Spleen (tissue), 11 donors: Measurements from ENCODE around the gene EIF4EBP2. TPM values are rescaled to one million over a fixed set of nuclear protein-coding genes. Genes with fewer than 3 reads are reported as not detected.

ENCODE experiments used
- DNase-seq: peaks from one replicate; pipeline ENCODE4 v3.0.0-alpha.2; 2020
- H3K27ac ChIP-seq, 8 donors: fragments of 200-600 bp; sonication (generic) in 7 of 8; 1 replicate in 4 of 8; 2 replicates in 4 of 8; pipeline versions ENCODE4 v1.5.0 to v1.8.0; 2016 to 2021; ENCODE audit warnings: inconsistent platforms in 4 of 8, mild to moderate bottlenecking in 4 of 8, moderate library complexity in 1 of 8
- H3K27me3 ChIP-seq, 7 donors: fragments of 200-600 bp; sonication (generic) in 6 of 7; replicated peaks in 1 of 7; 1 replicate in 4 of 7; 2 replicates in 3 of 7; pipeline versions ENCODE4 v1.5.0 to v1.8.0; 2016 to 2021; ENCODE audit warnings: inconsistent platforms in 3 of 7, mild to moderate bottlenecking in 1 of 7
- H3K36me3 ChIP-seq, 6 donors: fragments of 200-600 bp; sonication (generic) in 5 of 6; 1 replicate in 4 of 6; 2 replicates in 2 of 6; pipeline versions ENCODE4 v1.5.0 to v1.8.0; 2016 to 2021; ENCODE audit warnings: inconsistent platforms in 2 of 6
- H3K4me1 ChIP-seq, 6 donors: fragments of 200-600 bp; sonication (generic) in 5 of 6; 1 replicate in 3 of 6; 2 replicates in 3 of 6; pipeline versions ENCODE4 v1.5.0 to v1.8.0; 2016 to 2021; ENCODE audit warnings: inconsistent platforms in 3 of 6
- H3K4me3 ChIP-seq, 8 donors: fragments of 200-600 bp; sonication (generic) in 7 of 8; 1 replicate in 4 of 8; 2 replicates in 4 of 8; pipeline versions ENCODE4 v1.5.0 to v1.8.0; 2016 to 2021; ENCODE audit warnings: inconsistent platforms in 4 of 8, mild to moderate bottlenecking in 4 of 8, moderate library complexity in 2 of 8
- H3K9me3 ChIP-seq, 8 donors: fragments of 200-600 bp; sonication (generic) in 7 of 8; 1 replicate in 4 of 8; 2 replicates in 4 of 8; pipeline versions ENCODE4 v1.5.0 to v1.8.0; 2016 to 2021; ENCODE audit warnings: inconsistent platforms in 4 of 8
- POLR2A ChIP-seq, 3 donors: fragments of 450-650 bp; IDR thresholded peaks; one replicate each; pipeline ENCODE4 v1.5.1; 2017; ENCODE audit warnings: antibody characterized with exemption in 3 of 3, mild to moderate bottlenecking in 1 of 3
- POLR2AphosphoS5 ChIP-seq, 3 donors: sonication (generic); formaldehyde crosslinking; IDR thresholded peaks; one replicate each; pipeline ENCODE4 v1.5.1; 2017; ENCODE audit warnings: antibody characterized with exemption in 3 of 3
- WGBS, 5 donors: extraction: QIAGEN DNeasy Blood & Tissue Kit in 3 of 5; methylation state at CpG; one replicate each; pipeline versions ENCODE4 v1.1.5 to v1.1.7; 2013 to 2018; 5-methylcytosine and 5-hydroxymethylcytosine counted together
- intact Hi-C: fragments of 100-400 bp; cut with DNase I; formaldehyde crosslinking; loops from one replicate; pipeline ENCODE4 v1.15.0; 2023; ENCODE audit warnings: low total_unique reads
- polyA plus RNA-seq, 3 donors: library from polyadenylated mRNA; stranded (reverse); fragments of 200-250 nt; gene quantifications; one replicate each; pipeline ENCODE4 v1.2.1, GENCODE V29; 2013
- total RNA-seq, 7 donors: library from RNA; depleted of rRNA in 3 of 7; stranded (reverse); fragments of >200 nt in 3 of 7; fragmentation: NEBNext Ultra II Directional in 4 of 7; extraction: Animal tissue kit (Norgen Biotek cat#: 25700) in 4 of 7; gene quantifications; one replicate each; pipeline versions ENCODE4 v1.1.0 to v1.2.1, GENCODE V29; 2016 to 2021
- TF ChIP-seq, protein P1 (sequence below), 11 experiments: fragments of 200-600 bp in 7 of 11; fragments of 450-650 bp in 4 of 11; sonication (generic) in 4 of 11; IDR thresholded peaks in 8 of 11; conservative IDR thresholded peaks in 3 of 11; 1 replicate in 7 of 11; 2 replicates in 4 of 11; pipeline versions ENCODE4 v1.4.0 to v1.8.0; 2016 to 2021; ENCODE audit warnings: antibody characterized with exemption in 11 of 11, inconsistent platforms in 4 of 11, mild to moderate bottlenecking in 1 of 11
- donor health status: healthy with polysubstance abuse.
- donor health status: DM: no; HTN: no; CAD: no; lungs with moderate emphysema.
- donor health status: DM: no; HTN: no; CAD: no.
- donor health status: Bipolar disorder and iron deficiency.
- donor health status: healthy.
- donor health status: DM: no; HTN: no; CAD: no.
- donor health status: DM: yes; HTN: yes; CAD: no.

The EIF4EBP2 gene
- total and polyA plus RNA-seq, 10 donors: 12.5 to 82.5 (median 57.5) TPM

DNA sequence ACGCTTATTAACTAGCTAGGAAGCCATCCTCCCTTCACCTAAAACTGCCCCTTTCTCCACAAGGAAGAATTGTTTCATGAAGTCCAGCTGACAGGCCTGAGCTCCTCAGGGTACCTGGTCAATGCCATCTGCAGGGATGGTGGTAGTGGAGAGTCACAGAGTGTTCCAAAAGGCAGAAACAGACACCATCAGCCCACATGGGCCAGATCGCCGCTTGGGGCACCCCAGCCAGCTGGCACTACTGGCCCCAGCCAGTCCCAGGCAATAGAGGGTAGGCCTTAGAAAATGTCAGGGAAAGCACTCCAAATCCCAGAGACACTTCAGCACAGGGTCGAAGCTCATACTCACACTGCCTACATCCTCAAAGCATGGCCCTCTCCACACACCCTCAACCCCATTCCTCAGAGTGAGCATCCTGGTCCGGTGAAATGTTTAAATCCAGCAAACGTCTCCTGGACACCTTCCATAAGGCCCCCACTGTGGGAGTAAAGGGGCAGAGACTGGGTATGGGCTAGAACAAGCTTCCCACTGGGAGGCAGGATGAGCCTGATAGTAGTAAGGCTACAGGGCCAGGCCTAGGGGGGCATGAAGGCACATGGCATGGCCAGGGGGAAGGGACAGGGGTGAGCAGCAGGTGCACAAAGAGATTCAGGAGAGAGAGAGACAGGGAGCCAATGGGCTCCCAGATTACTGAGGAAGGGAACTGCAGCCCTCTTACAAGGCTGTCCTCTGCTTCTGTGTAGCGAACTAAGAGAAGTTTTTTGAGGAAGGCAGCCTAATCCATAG lies 23.4 kb upstream of the EIF4EBP2 start:
- no peak overlapping the region for H3K4me3 ChIP-seq
- DNase-seq: no peak
- H3K9me3 ChIP-seq: peaks cover 0 to 9% (median 8%) of the 10 kb centered on the region in 8 donors
- intact Hi-C loops: no loop called here
- TF ChIP-seq, protein P1, sequence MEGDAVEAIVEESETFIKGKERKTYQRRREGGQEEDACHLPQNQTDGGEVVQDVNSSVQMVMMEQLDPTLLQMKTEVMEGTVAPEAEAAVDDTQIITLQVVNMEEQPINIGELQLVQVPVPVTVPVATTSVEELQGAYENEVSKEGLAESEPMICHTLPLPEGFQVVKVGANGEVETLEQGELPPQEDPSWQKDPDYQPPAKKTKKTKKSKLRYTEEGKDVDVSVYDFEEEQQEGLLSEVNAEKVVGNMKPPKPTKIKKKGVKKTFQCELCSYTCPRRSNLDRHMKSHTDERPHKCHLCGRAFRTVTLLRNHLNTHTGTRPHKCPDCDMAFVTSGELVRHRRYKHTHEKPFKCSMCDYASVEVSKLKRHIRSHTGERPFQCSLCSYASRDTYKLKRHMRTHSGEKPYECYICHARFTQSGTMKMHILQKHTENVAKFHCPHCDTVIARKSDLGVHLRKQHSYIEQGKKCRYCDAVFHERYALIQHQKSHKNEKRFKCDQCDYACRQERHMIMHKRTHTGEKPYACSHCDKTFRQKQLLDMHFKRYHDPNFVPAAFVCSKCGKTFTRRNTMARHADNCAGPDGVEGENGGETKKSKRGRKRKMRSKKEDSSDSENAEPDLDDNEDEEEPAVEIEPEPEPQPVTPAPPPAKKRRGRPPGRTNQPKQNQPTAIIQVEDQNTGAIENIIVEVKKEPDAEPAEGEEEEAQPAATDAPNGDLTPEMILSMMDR (IDR thresholded peaks at IDR 0.05 in 8 of 11, conservative IDR thresholded peaks at IDR 0.05 in 3 of 11): no peak
- TF ChIP-seq POLR2AphosphoS5 (IDR thresholded peaks at IDR 0.05): no peak
- TF ChIP-seq POLR2A (IDR thresholded peaks at IDR 0.05): no peak
- no peak overlapping the region for H3K27ac ChIP-seq
- peaks cover 0 to 26% (median 16%) of the 10 kb centered on the region in 6 donors for H3K4me1 ChIP-seq
- no peaks in the 10 kb centered on the region for H3K36me3 ChIP-seq
- WGBS, 5 donors: 90 to 97% (median 93%) methylated on average over 7 of the region's 7 CpGs
- peaks cover 0 to 23% (median 0%) of the 10 kb centered on the region in 7 donors for H3K27me3 ChIP-seq

DNA sequence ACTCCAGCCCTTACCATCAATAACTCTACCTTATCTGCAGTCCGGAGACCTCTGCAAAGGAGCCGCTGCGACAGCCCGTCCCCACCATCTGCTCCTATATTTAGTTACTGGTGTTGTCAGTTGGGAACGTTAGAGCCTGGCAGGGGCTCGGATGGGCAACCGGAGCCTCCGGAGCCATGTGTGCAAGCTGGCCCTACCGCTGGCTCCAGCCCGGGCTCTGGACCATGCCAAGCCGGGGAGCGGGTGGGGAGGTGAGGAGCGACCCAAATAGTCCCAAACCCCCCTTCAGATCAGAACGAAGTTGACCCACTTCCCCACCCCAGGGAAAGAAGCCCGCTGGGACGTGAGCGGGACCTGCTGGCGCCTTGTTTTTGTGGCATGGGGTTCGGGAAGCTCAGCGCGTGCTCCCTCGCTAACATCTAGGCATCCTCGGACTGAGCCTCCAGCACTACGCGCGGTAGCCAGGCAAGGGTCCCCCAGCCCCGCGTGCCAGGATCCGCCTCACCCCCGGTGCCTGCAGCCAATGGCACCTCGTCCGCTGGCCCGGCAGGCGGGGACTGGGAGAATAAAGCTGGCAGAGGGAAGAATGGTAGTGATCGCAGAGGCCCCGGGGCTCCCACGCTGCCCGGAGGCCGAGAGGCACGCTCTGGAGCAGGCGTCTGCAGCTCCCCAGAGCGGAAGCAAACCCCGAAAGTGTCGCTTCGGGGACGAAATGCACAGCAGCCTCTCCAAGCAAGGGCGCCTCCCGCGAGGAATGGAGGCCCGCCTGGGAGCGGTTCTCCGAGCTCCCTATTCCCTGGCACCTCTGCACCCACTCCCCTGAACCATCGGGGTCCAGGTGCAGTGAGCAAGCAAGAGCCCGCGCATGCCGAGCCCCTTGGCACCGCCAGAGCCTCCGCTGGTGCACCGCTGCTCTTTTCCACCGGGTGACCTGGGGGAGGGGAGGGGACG lies 22.2 kb upstream of the EIF4EBP2 start:
- Histone ChIP-seq H3K4me3 (peak overlapping the region; percentile 68 to 90 (median 84)), H3K27ac (peak overlapping the region in 5 of 8 donors; percentile 16 to 63 (median 51)), H3K9me3 (peaks cover 0 to 9% (median 8%) of the 10 kb centered on the region in 8 donors), H3K4me1 (peaks cover 0 to 26% (median 16%) of the 10 kb centered on the region in 6 donors), H3K36me3 (no peaks in the 10 kb centered on the region), H3K27me3 (peaks cover 0 to 23% (median 0%) of the 10 kb centered on the region in 7 donors)
- TF ChIP-seq POLR2A (IDR thresholded peaks at IDR 0.05) (no peak), POLR2AphosphoS5 (IDR thresholded peaks at IDR 0.05) (no peak)
- TF ChIP-seq, protein P1 (IDR thresholded peaks at IDR 0.05 in 8 of 11, conservative IDR thresholded peaks at IDR 0.05 in 3 of 11): no peak
- intact Hi-C loops: no loop called here
- WGBS, 5 donors: 4 to 16% (median 4%) methylated on average over 27 to 61 of the region's 61 CpGs
- peak; percentile 83 for DNase-seq

DNA sequence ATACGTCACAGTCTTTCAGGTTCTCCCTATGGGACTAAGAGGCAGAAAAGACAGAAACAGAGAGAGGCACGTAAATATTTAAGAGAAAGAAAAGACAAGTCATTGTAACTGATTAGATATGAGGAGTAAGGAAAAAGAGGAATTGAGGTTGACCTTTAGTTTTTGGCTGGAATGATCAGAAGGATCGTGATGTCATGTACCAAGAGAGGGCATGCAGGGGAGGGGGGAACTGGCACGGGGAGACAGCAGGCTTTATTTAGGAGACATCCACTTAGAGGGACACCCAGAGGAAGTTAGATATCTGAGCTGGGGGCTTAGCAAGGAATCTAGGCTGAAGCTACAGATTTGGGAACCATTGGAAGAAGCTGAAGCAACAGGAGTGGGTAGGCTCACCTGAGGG lies 12.3 kb upstream of the EIF4EBP2 start:
- H3K27me3 ChIP-seq: no peaks in the 10 kb centered on the region
- no peaks in the 10 kb centered on the region for H3K9me3 ChIP-seq
- no peak for TF ChIP-seq POLR2A (IDR thresholded peaks at IDR 0.05)
- TF ChIP-seq POLR2AphosphoS5 (IDR thresholded peaks at IDR 0.05): no peak
- TF ChIP-seq, protein P1 (IDR thresholded peaks at IDR 0.05 in 8 of 11, conservative IDR thresholded peaks at IDR 0.05 in 3 of 11): no peak
- no peak overlapping the region for H3K27ac ChIP-seq
- DNase-seq: no peak
- WGBS, 5 donors: 39 to 59% (median 54%) methylated on average over 4 of the region's 4 CpGs
- H3K36me3 ChIP-seq: no peaks in the 10 kb centered on the region
- no peak overlapping the region for H3K4me3 ChIP-seq
- H3K4me1 ChIP-seq: peaks cover 0 to 6% (median 0%) of the 10 kb centered on the region in 6 donors
- intact Hi-C loops: no loop called here
